Esophagus (tissue), 2 donors: ENCODE measurements around the gene DNAJC28. TPM values are rescaled to one million over a fixed set of nuclear protein-coding genes. Genes with fewer than 3 reads are reported as not detected.

Experiments
- H3K27ac ChIP-seq, 2 donors: one replicate each; pipeline ENCODE4 v1.5.1; 2013; ENCODE audit warnings: low read depth in 2 of 2, mild to moderate bottlenecking in 2 of 2, inconsistent platforms in 1 of 2, low read length in 1 of 2, moderate library complexity in 1 of 2
- H3K27me3 ChIP-seq, 2 donors: one replicate each; pipeline ENCODE4 v1.6.1; 2013; ENCODE audit warnings: low read length in 2 of 2, control low read depth in 1 of 2, mild to moderate bottlenecking in 1 of 2; ENCODE audit not compliant: insufficient read depth in 2 of 2, control insufficient read depth in 1 of 2
- H3K36me3 ChIP-seq, 2 donors: one replicate each; pipeline ENCODE4 v1.6.1; 2013; ENCODE audit warnings: low read length in 1 of 2; ENCODE audit not compliant: control insufficient read depth in 2 of 2, insufficient read depth in 2 of 2
- H3K4me1 ChIP-seq, 2 donors: one replicate each; pipeline ENCODE4 v1.6.1; 2013; ENCODE audit warnings: low read length in 1 of 2; ENCODE audit not compliant: control insufficient read depth in 2 of 2, insufficient read depth in 2 of 2
- H3K4me3 ChIP-seq, 2 donors: one replicate each; pipeline ENCODE4 v1.5.1; 2013; ENCODE audit warnings: low read length in 2 of 2, mild to moderate bottlenecking in 2 of 2, low read depth in 1 of 2, moderate library complexity in 1 of 2
- H3K9me3 ChIP-seq, 2 donors: one replicate each; pipeline ENCODE4 v1.6.1; 2013; ENCODE audit warnings: mild to moderate bottlenecking in 2 of 2, low read depth in 1 of 2, low read length in 1 of 2, moderate library complexity in 1 of 2; ENCODE audit not compliant: control insufficient read depth in 2 of 2, insufficient read depth in 1 of 2
- WGBS, 2 donors: extraction: QIAGEN DNeasy Blood & Tissue Kit; methylation state at CpG; one replicate each; pipeline ENCODE4 v1.1.7; 2013; 5-methylcytosine and 5-hydroxymethylcytosine counted together
- polyA plus RNA-seq, 2 donors: library from polyadenylated mRNA; stranded (reverse); fragments of 200-250 nt; gene quantifications; one replicate each; pipeline ENCODE4 v1.2.3, GENCODE V29; 2013
- donor health status: healthy with polysubstance abuse.
- donor health status: Bipolar disorder and iron deficiency.

DNAJC28 gene
- polyA plus RNA-seq, 2 donors, result 1.2 to 1.4 TPM

DNA sequence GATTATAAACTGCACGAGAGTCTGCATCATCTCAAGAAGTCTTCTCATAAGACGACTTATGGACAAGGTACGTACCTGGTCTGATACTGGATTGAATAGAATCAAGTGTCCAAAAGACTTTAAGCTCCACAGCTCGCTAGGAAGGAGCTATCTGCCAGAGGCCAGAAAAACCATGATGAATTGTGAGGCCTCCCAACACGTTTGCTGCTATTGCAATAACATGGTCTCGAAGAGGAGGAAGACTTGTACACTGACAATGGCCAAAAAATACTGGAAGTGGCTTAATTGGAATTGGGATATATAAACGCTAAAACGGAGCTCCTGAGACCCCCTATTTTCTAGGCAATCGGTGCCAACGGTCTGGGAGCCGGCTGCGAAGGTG, 534 bp downstream of the DNAJC28 start:
- Histone ChIP-seq H3K27me3 (no peaks in the 10 kb centered on the region), H3K4me3 (peak overlapping the region; percentile 69 to 76), H3K27ac (peak overlapping the region; percentile 40 to 84), H3K36me3 (no peaks in the 10 kb centered on the region), H3K4me1 (no peaks in the 10 kb centered on the region), H3K9me3 (no peaks in the 10 kb centered on the region)
- 11 to 12% methylated on average over 12 of the region's 12 CpGs for WGBS, 2 donors

- Histone ChIP-seq H3K4me1 (no peaks in the 10 kb centered on the region), H3K27ac (no peak overlapping the region), H3K27me3 (no peaks in the 10 kb centered on the region), H3K36me3 (no peaks in the 10 kb centered on the region), H3K4me3 (no peak overlapping the region), H3K9me3 (no peaks in the 10 kb centered on the region)
- WGBS, 2 donors, result 89 to 91% methylated on average over 4 of the region's 4 CpGs
Observed at GRCh38 chr21:33488936-33489335, 2.6 kb downstream of the DNAJC28 start.

- no peaks in the 10 kb centered on the region for H3K4me1 ChIP-seq
- no peaks in the 10 kb centered on the region for H3K27me3 ChIP-seq
- no peak overlapping the region for H3K4me3 ChIP-seq
- no peaks in the 10 kb centered on the region for H3K9me3 ChIP-seq
- H3K36me3 ChIP-seq, result no peaks in the 10 kb centered on the region
- 93% methylated on average over 5 of the region's 5 CpGs for WGBS, 2 donors
- no peak overlapping the region for H3K27ac ChIP-seq
Observed at GRCh38 chr21:33487996-33488395, 3.5 kb downstream of the DNAJC28 start.

DNA sequence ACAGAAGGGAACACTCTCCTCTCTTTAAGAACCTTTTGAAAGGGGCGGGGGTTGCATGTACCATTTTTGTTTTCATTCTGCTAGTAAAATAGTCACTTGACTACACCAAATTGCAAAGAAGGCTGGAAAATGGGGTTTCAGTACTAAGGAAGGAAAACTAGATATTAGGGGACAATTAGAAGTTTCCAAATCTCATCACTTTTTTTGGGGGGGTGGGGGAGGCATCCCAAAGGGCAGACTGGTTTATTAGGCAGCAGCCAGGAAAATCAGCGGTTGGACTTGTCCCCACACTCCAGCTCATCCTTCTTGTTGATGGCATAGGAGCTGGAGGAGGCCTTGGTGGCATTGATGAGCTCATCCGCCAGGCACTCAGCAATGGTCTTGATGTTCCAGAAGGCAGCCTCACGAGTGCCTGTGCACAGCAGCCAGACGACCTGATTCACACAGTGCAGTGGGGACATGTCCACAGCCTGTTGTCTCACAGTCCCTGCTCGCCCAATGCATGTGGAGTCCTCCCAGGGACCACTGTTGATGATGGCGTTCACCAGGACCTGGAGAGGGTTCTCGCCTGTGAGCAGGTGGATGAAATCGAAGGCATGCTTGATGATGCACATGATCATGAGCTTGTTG, 10.1 kb downstream of the DNAJC28 start:
- Histone ChIP-seq H3K27me3 (no peaks in the 10 kb centered on the region), H3K27ac (no peak overlapping the region), H3K4me3 (peak overlapping the region in 1 of 2 donors; percentile 93), H3K9me3 (peaks cover 0 to 2% of the 10 kb centered on the region in 2 donors), H3K4me1 (peaks cover 0 to 2% of the 10 kb centered on the region in 2 donors), H3K36me3 (no peaks in the 10 kb centered on the region)
- WGBS, 2 donors, result 85 to 92% methylated on average over 9 of the region's 9 CpGs

DNA sequence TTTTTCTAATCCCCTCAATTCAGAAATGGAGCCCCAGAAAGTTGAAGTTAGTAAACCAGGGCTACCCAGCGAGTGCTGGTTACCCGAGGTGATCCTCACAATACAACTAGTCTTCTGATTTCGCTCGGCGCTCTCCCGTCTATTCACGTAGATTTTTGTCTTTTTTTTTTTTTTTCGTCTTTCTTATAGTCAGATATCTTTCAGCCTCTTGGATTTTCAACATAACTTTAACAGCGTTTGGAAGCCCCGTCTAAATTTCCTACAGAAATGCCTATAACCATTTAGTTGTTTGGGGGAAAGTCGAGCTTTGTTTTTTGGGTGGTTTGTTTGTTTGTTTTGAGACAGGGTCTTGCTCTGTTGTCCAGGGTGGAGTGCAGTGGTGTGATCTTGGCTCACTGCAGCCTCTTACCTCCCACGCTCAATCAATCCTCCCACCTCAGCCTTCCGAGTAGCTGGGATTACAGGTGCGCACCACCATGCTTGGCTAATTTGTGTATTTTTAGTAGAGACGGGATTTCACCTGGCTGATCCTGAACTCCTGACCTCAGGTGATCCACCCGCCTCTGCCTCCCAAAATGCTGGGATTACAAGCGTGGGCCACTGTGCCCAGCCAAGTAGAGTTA, 10.9 kb downstream of the DNAJC28 start:
- Histone ChIP-seq H3K9me3 (peaks cover 0 to 2% of the 10 kb centered on the region in 2 donors), H3K36me3 (no peaks in the 10 kb centered on the region), H3K4me1 (peaks cover 0 to 2% of the 10 kb centered on the region in 2 donors), H3K4me3 (peak overlapping the region; percentile 67 to 93), H3K27me3 (no peaks in the 10 kb centered on the region), H3K27ac (peak overlapping the region; percentile 89 to 96)
- 21 to 22% methylated on average over 17 of the region's 17 CpGs for WGBS, 2 donors

DNA sequence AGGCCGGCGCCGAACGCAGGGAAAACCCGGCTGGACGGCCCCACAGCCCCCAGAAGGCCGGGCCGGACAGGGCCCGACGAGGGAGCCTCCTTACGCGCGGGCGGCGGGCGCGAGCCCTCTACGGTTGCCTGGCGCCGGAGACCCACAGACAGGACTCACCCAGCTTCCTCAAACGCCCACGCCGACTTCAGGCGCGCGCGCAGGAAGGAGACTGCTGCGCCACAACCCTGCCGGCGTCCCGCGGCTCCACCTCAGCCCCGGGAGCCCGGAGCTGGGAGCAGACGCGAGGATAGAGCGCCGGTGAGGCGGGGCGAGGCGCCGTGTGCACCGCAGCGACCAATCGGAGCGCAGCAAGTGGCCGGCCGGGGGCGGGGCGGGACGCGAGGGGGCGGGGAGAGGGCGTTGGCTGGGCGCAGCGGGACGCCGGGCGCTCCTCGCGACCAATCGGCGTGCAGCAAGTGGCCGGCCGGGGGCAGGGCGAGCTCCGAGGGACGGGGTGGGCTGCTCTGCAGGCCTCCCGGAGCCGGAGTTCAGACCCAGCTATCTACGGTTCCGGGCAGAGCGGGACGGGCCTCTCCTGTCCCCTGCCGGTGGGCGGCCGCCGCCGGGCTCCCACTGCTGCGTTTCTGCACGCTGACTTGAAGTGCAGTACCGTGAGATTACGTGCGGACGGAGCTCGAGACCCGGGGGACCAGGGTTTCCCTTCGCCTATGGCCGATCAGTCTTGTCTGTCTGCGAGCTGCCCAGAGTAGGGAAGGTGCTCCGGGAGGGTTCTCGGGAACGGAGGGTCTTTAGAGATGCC, 11.6 kb downstream of the DNAJC28 start, which contains the start of gene TMEM50B:
Gene TMEM50B, minus strand, starts transcription at position 296 of the 802 bp plus-strand sequence. CDS start 11,089 bp downstream, outside the sequence.
- no peaks in the 10 kb centered on the region for H3K27me3 ChIP-seq
- peaks cover 2 to 3% of the 10 kb centered on the region in 2 donors for H3K4me1 ChIP-seq
- H3K36me3 ChIP-seq, result no peaks in the 10 kb centered on the region
- H3K27ac ChIP-seq, result peak within 1 kb of the TSS; percentile 96 to 98
- H3K4me3 ChIP-seq, result peak within 1 kb of the TSS; percentile 89 to 93
- 0 to 1% methylated on average over 82 to 93 of the region's 93 CpGs for WGBS, 2 donors
- H3K9me3 ChIP-seq, result peaks cover 0 to 2% of the 10 kb centered on the region in 2 donors

- Histone ChIP-seq H3K36me3 (no peaks in the 10 kb centered on the region), H3K9me3 (peaks cover 0 to 2% of the 10 kb centered on the region in 2 donors), H3K27ac (peak overlapping the region; percentile 96 to 98), H3K4me3 (peak overlapping the region; percentile 89 to 93), H3K27me3 (no peaks in the 10 kb centered on the region), H3K4me1 (peaks cover 2 to 3% of the 10 kb centered on the region in 2 donors)
- 0% methylated on average over 54 to 68 of the region's 68 CpGs for WGBS, 2 donors
Observed at GRCh38 chr21:33478935-33479678, 12.4 kb downstream of the DNAJC28 start.

GRCh38 chr21:33478182-33478581, 13.3 kb downstream of the DNAJC28 start:
- H3K36me3 ChIP-seq, result no peaks in the 10 kb centered on the region
- H3K9me3 ChIP-seq, result peaks cover 0 to 2% of the 10 kb centered on the region in 2 donors
- no peaks in the 10 kb centered on the region for H3K27me3 ChIP-seq
- peak overlapping the region in 1 of 2 donors; percentile 93 for H3K4me3 ChIP-seq
- peaks cover 2 to 3% of the 10 kb centered on the region in 2 donors for H3K4me1 ChIP-seq
- 56 to 59% methylated on average over 9 of the region's 9 CpGs for WGBS, 2 donors
- peak overlapping the region in 1 of 2 donors; percentile 98 for H3K27ac ChIP-seq

- peaks cover 2 to 3% of the 10 kb centered on the region in 2 donors for H3K4me1 ChIP-seq
- H3K27ac ChIP-seq, result no peak overlapping the region
- no peak overlapping the region for H3K4me3 ChIP-seq
- H3K36me3 ChIP-seq, result no peaks in the 10 kb centered on the region
- 85 to 87% methylated on average over 7 of the region's 7 CpGs for whole genome bisulfite sequencing, 2 donors
- H3K9me3 ChIP-seq, result peaks cover 0 to 2% of the 10 kb centered on the region in 2 donors
- no peaks in the 10 kb centered on the region for H3K27me3 ChIP-seq
Observed at GRCh38 chr21:33477066-33477465, 14.4 kb downstream of the DNAJC28 start.
